Measurements from ENCODE around the gene PHACTR1. TPM values are rescaled to one million over a fixed set of nuclear protein-coding genes. Genes with fewer than 3 reads are reported as not detected.

PHACTR1 gene
- total and polyA plus RNA-seq, 9 of the 15 experiments (the other 6 are each of a cell fraction or from before 2014, with no cell fraction given) = 11.5 to 32.6 (median 22.0) TPM

GRCh38 chr6:13302751-13303667 lies 586.4 kb downstream of the PHACTR1 start (continued):
- 0 out of 2 replicates have a peak, but pooled peaks have one; percentile 24 for TF ChIP-seq ZSCAN32 (CRISPR knock-in tag; IDR thresholded peaks at IDR 0.05)
- TF ChIP-seq ZNF318 (IDR thresholded peaks at IDR 0.05; ENCODE audit: borderline replicate concordance in 1 of 2, low read depth in 1 of 2) = peak in 1 of 2 experiments; percentile 97; a peak in 2 of 4 replicates
- no peak for TF ChIP-seq ZNF217 (CRISPR knock-in tag; IDR thresholded peaks at IDR 0.05)
- peak; percentile 47; the same call in 1 of the 2 replicates for TF ChIP-seq ZEB2 (IDR thresholded peaks at IDR 0.05)
- TF ChIP-seq NFYB (IDR thresholded peaks at IDR 0.05; ENCODE audit: extremely low read depth, insufficient read length) = no peak
- no peak for TF ChIP-seq KLF16 (IDR thresholded peaks at IDR 0.05)
- no peak for TF ChIP-seq MXI1 (IDR thresholded peaks at IDR 0.05; ENCODE audit: low read depth, low read length)
- TF ChIP-seq TEAD4 (IDR thresholded peaks at IDR 0.05; ENCODE audit: low read length) = peak; percentile 58
- no peak for TF ChIP-seq TEAD4 (CRISPR knock-in tag; IDR thresholded peaks at IDR 0.05; ENCODE audit: borderline replicate concordance)
- no peak for TF ChIP-seq KLF1 (tag; IDR thresholded peaks at IDR 0.05)
- TF ChIP-seq NEUROD1 (IDR thresholded peaks at IDR 0.05; ENCODE audit: borderline replicate concordance, low read depth, low read length, partially characterized antibody) = no peak
- TF ChIP-seq CXXC5 (CRISPR knock-in tag; IDR thresholded peaks at IDR 0.05) = peak; percentile 73
- no peak for TF ChIP-seq ZBTB11 (CRISPR knock-in tag; IDR thresholded peaks at IDR 0.05)
- no peak for TF ChIP-seq CHD4 (IDR thresholded peaks at IDR 0.05; ENCODE audit: insufficient read depth, insufficient replicate concordance, low read depth, low read length, poor library complexity, severe bottlenecking)
- no peak for TF ChIP-seq ELF2 (CRISPR knock-in tag; IDR thresholded peaks at IDR 0.05)
